Stimulated activated CD8-positive, alpha-beta memory T cell treated with anti-CD3 and anti-CD28 coated beads, Interleukin-15, amount 100 ng/mL, for 1 hour (primary cell): Measurements from ENCODE around the gene AGBL5.

Source experiments
- DNase-seq: peaks from one replicate; pipeline ENCODE4 v3.0.0-alpha.2; 2020; ENCODE audit warnings: low read depth

The AGBL5 gene

DNA sequence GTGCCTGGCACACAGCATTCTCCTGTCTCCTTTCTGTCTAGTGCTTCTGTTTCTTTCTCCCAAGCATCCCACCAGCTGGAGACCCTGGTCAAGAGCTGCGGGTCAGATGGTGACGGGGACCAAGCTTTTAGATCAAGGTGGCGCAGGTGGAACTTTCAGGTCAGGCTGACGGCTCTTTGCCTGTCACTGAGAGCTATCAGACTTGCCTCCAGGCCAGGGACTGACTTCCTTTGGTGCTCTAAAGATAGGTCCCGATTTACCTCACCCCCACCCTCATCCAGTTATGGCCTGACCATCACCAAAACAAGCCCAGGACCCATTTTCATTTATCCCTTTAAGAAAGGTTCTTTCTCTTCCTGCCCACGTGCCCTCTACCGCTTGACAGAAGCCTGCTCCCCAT, 25.8 kb downstream of the AGBL5 start:
- no peak for DNase-seq

DNA sequence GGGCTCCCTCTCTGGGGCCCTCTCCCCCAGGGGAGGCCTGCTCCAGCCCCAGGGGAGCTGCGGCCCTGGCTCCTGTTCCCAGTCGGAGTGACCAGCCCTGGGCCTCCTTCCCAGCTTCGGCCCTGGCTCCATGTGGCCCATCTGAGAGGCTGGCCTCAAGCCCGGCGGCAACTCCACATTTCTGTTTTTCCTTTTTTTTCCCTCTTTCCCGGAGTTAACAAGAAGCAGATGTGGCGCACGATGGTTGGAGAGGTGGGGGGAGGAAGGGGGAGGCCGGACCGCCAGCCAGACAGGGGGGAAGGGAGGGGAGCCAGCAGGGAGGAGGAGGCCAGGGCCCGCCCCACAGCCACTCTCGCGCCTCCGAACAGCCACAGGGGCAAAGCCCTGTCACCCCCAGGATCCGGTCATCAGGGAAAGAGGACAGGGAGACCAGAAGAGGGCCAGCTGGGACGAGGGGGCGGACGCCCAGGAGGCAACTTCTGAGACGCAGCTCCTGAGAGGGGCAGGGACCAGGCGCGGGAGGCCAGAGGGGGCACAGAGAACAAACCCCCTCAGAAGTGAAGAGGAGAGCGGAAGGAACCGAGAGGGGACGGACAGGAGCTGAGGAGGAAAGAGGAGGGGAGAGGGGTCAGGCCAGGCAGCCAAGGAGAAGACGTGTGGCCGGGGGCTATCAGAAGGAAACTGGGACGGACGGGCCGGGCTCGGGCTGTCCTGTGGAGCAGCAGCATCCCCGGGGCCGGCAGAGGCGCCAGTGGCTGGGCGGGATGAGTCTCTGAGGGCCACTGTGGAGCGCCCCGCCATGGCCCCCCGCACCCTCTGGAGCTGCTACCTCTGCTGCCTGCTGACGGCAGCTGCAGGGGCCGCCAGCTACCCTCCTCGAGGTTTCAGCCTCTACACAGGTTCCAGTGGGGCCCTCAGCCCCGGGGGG, 27.1 kb downstream of the AGBL5 start, which contains the start of gene EMILIN1:
Gene EMILIN1, plus strand, starts transcription at position 349 of the 928 bp plus-strand sequence. Its CDS starts 451 bp downstream, at position 800.
- DNase-seq, result no peak

DNA sequence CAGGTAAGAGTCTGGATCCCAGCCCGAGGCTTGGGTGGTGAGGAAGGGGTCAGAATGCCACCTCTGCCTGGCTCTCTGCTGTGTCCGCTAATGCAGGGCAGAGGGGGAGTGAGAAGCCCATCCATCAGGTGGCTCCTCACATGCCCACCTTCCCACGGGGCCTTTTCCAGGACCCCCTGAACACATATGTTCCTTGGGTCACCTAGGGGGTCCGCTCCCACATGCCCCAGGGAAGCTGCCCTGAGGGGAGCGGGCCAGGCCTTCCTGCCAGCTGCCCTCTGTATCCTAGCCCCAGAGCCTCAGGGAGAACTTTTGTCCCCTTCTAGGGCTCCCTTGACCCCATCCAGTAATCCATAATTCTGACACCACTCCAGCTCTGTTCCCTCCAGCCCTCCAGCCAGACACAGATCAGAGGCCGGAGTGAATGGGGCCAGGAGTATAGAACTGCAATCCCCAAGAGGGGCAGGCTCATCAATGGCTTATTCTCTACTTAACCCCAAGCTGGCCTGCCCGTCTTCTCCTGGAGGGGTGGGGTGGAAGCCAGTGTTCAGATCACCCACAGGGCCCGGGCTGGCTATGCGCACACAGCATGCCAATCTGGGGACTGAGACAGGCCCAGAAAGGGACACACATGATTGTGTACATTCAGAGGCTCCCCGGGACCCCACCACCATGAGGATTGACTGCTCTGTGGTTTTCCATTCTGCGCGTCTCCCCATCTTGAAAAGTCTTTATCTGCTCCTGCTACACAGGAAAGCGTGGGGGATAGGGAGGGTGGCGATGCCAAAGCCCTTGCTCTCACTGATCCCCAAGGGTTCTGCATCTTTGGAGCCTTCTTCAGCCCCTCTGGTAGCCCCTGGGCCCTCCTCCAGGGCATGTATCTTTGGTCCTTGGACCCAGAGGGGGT, 28.0 kb downstream of the AGBL5 start:
- no peak for DNase-seq

DNA sequence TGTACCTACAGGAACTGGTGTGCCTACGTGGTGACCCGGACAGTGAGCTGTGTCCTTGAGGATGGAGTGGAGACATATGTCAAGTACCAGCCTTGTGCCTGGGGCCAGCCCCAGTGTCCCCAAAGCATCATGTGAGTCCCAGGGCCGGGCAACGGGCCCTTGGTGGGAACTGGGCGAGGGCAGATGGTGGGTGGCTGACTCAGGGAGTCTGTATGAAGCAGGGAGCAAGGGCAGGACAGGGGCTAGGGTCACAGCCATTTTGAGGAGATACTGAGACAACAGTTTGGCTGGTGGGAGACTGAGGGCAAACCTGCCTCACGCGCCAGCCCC, 28.6 kb downstream of the AGBL5 start:
- no peak for DNase-seq

DNA sequence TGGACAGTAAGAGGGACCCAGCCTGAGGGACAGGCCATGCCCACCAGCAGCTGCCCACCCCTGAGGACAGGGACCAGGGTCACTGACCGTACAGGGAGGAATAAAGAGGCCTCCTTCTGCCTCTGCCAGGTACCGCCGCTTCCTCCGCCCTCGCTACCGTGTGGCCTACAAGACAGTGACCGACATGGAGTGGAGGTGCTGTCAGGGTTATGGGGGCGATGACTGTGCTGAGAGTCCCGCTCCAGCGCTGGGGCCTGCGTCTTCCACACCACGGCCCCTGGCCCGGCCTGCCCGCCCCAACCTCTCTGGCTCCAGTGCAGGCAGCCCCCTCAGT, 29.1 kb downstream of the AGBL5 start:
- no peak for DNase-seq

DNA sequence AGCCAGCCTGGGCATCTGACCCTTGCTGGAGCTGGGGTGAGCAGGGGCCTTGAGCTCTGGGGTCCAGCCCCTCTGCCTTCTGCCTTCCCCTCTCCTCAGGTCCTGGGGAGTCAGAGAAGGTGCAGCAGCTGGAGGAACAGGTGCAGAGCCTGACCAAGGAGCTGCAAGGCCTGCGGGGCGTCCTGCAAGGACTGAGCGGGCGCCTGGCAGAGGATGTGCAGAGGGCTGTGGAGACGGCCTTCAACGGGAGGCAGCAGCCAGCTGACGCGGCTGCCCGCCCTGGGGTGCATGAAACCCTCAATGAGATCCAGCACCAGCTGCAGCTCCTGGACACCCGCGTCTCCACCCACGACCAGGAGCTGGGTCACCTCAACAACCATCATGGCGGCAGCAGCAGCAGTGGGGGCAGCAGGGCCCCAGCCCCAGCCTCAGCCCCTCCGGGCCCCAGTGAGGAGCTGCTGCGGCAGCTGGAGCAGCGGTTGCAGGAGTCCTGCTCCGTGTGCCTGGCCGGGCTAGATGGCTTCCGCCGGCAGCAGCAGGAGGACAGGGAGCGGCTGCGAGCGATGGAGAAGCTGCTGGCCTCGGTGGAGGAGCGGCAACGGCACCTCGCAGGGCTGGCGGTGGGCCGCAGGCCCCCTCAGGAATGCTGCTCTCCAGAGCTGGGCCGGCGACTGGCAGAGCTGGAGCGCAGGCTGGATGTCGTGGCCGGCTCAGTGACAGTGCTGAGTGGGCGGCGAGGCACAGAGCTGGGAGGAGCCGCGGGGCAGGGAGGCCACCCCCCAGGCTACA, 30.7 kb downstream of the AGBL5 start:
- no peak for DNase-seq

DNA sequence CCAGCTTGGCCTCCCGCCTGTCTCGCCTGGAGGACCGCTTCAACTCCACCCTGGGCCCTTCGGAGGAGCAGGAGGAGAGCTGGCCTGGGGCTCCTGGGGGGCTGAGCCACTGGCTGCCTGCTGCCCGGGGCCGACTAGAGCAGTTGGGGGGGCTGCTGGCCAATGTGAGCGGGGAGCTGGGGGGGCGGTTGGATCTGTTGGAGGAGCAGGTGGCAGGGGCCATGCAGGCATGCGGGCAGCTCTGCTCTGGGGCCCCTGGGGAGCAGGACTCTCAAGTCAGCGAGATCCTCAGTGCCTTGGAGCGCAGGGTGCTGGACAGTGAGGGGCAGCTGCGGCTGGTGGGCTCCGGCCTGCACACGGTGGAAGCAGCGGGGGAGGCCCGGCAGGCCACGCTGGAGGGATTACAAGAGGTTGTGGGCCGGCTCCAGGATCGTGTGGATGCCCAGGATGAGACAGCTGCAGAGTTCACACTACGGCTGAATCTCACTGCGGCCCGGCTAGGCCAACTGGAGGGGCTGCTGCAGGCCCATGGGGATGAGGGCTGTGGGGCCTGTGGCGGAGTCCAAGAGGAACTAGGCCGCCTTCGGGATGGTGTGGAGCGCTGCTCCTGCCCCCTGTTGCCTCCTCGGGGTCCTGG, 31.4 kb downstream of the AGBL5 start:
- DNase-seq, result no peak

DNA sequence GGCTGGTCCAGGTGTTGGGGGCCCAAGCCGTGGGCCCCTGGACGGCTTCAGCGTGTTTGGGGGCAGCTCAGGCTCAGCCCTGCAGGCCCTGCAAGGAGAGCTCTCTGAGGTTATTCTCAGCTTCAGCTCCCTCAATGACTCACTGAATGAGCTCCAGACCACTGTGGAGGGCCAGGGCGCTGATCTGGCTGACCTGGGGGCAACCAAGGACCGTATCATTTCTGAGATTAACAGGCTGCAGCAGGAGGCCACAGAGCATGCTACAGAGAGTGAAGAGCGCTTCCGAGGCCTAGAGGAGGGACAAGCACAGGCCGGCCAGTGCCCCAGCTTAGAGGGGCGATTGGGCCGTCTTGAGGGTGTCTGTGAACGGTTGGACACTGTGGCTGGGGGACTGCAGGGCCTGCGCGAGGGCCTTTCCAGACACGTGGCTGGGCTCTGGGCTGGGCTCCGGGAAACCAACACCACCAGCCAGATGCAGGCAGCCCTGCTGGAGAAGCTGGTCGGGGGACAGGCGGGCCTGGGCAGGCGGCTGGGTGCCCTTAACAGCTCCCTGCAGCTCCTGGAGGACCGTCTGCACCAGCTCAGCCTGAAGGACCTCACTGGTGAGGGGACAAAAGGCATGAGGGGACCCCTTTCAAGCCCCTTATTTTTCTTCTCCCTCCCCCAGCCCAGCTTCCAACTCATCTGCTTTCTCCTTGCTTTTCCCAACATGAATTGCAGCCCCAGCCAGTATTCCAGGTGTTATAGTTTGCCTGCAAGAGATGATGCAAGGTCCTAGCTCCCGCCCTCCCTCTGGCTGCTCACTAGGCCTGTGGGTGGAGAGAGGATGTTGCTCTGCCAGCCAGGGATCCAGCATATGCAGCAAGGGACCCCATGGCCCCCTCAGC, 32.2 kb downstream of the AGBL5 start:
- DNase-seq, result no peak

DNA sequence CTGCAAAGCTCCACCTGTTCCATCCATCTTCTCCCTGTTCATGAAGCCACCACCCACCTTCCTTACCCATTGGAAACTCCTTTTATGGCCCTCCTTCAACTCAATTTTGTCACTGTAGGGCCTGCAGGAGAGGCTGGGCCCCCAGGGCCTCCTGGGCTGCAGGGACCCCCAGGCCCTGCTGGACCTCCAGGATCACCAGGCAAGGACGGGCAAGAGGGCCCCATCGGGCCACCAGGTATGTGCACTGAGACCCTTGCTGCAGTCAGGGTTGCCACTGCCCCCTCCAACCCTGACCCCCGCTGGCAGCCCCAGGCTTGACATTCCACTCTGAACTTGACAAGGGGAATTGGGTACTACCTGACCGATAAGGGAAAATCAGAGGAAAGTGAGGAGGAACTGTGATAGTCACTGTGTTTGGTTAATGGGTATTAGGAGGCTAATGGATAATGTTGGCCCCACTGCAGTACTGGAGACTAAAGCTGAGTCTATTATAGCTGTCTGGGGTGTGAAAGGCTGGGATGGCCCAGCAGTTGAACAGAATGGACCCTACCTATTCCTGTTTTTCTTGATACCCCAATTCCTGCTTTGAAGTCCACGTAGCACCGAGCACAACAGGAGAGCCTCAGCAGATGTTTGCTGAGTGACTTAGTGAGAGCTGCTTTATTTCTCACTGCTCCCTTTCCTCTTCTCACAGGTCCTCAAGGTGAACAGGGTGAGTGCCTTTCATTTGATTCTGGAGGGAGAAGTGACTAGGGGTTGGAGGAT, 33.0 kb downstream of the AGBL5 start:
- no peak for DNase-seq

DNA sequence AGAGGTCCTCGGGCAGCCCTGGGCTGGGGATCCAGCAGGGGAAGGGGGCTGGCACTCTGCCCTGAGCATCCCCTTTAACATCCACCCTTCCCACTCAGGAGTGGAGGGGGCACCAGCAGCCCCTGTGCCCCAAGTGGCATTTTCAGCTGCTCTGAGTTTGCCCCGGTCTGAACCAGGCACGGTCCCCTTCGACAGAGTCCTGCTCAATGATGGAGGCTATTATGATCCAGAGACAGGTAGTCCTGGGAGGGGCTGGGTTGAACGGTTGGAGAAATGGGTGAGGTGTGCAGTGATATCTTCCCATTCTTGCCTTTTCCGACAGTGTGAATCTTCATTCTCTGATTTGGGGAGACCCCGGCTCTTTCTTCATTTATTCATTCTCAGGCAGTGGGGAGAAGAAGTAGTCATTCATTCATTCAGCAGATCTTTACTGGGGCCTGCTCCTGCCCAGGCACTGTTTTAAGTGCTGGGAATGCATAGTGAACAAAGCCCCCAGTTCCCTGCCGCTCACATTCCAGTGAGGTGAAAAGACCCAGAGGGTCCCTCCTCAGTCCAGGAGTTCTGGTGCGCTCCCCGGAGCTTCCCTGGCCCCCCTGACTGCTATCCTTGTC, 33.7 kb downstream of the AGBL5 start:
- DNase-seq, result no peak

DNA sequence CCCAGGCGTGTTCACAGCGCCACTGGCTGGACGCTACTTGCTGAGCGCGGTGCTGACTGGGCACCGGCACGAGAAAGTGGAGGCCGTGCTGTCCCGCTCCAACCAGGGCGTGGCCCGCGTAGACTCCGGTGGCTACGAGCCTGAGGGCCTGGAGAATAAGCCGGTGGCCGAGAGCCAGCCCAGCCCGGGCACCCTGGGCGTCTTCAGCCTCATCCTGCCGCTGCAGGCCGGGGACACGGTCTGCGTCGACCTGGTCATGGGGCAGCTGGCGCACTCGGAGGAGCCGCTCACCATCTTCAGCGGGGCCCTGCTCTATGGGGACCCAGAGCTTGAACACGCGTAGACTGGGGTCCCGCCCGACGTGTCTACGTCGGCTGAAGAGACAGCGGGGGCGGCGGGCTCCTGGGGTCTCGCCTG, 34.2 kb downstream of the AGBL5 start:
- DNase-seq, result no peak

DNA sequence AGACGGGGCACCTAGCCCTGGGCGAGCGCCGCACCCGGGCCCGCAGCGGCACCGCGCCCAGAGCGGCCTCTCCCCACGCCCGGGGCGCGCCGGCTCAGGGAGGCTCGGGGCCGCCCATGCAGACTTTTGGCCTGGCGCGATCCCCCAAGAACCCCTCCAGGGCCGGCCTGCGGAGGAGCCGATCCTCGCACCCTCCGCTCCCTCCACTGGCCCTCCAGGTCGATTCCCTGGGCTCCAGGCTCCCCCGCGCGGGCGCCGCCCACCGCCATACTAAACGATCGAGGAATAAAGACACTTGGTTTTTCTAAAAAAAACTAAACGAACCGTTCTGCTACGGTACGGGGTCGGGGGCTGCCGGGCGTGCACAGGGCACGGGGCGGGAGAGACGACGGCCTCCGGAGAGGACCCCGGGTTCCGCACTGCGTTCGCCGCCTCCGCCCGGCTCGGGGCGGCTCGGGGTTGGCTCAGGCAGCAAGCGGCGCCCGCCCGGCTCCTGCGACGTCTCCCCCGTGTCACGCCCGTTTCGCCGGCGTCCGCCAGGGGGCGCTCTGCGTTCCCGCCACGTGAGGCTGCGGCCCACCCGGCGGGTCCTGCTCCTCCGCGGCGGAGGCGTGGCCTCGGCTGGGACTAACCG, 34.7 kb downstream of the AGBL5 start:
- DNase-seq, result peak; percentile 89

DNA sequence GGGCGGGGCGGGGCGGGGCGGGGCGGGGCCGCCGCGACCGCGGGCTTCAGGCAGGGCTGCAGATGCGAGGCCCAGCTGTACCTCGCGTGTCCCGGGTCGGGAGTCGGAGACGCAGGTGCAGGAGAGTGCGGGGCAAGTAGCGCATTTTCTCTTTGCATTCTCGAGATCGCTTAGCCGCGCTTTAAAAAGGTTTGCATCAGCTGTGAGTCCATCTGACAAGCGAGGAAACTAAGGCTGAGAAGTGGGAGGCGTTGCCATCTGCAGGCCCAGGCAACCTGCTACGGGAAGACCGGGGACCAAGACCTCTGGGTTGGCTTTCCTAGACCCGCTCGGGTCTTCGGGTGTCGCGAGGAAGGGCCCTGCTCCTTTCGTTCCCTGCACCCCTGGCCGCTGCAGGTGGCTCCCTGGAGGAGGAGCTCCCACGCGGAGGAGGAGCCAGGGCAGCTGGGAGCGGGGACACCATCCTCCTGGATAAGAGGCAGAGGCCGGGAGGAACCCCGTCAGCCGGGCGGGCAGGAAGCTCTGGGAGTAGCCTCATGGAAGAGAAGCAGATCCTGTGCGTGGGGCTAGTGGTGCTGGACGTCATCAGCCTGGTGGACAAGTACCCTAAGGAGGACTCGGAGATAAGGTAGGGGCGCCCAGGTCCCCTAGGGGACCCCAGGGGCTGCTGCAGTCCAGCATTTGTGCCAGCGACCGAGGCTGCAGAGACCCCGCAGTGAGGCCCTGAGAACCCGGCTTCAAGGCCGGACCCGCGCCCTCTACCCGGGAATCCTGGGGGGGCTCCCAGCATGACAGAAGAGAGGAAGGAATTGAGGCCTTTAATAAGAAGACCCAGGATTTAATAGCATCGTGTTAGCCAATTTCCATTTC, 35.5 kb downstream of the AGBL5 start, which contains the start of gene KHK:
Gene KHK, plus strand, starts transcription at position 49 of the 870 bp plus-strand sequence. Its CDS starts 488 bp downstream, at position 537.
- DNase-seq, result no peak

DNA sequence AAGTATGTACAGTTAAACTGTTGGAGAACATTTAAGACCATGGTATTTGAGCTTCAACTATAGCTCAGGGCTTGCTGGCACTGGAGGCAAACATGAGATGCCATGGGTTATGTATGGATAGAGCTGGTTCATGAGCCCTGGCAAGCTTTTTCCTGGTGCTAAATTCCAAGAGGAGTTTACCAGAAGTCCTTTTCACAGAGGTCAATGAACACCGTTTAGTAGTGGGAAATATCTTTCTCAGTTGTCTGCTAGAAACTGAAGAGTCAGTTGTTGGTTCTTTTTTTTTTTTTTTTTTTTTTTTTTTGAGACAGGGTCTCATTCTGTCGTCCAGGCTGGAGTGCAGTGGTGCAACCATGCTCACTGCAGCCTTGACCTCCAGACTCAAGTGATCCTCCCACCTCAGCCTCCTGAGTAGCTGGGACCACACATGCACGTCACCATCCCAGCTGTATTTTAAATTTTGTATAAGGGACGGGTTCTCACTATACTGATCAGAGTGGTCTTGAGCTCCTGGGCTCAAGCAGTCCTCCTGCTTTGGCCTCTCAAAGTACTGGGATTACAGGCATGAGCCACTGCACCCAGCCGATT, 36.4 kb downstream of the AGBL5 start:
- no peak for DNase-seq

DNA sequence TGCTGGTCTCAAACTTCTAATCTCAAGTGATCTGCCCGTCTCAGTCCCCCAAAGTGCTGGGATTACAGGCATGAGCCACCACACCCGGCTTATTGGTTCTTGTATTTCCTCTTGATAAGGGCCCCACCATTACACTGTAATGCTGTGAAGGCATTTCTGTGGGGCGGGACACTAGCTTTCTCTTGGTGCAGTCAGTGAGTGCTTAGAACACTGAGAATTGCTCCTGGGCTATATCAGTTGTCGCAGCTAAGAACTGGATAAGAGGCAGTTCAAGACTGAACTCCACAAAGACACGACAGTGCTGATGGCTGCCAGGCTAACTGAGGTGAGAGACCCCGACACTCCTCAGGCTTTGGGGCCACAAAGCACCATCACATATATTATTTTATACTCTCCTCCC, 37.2 kb downstream of the AGBL5 start:
- DNase-seq, result no peak

DNA sequence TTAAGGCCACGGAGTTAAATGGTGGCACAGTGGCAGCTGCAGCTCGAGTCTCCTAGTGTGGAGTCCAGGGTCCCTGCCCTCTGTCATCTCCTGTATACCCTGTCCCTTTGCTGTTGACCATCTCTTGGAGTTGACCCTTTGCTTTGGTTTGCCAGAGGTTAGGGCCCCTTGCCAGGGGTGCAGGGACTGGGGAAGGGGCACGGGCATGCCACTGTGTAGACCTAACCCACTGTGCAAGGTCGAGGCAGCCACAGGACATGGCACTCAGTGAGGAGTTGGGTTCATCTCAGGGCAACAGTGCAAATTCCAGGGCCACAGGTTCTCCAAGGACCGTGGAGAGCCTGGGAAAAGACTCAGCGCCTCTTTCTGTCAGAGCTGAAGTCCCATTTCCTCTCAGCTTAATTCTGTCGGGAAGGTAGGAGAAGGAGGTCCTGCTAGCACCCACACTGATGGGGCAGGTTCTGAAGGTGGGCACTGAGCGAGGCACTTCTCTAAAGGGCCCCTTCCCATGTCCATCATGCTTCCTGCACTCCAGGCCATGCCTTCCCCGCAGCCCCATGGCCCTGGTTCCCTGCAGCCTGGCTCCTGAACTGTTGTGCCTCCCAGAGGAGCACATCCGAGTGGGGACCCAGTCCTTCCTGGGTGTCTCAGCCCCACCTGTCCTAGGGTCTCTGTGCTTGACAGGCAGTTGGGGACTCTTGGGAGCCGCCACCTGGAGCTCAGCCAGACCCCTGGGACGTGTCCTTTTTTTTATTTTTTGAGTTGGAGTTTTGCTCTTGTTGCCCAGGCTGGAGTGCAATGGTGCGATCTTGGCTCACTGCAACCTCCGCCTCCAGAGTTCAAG, 37.9 kb downstream of the AGBL5 start:
- no peak for DNase-seq
